GM12873 (cell line): ENCODE measurements around the gene IL12B.

Experiments used
- TF ChIP-seq, protein P1 (sequence below): IDR thresholded peaks from 2 replicates; pipeline ENCODE4 v1.5.1; 2012; ENCODE audit warnings: low read depth, mild to moderate bottlenecking, moderate library complexity, low read length, control low read depth; ENCODE audit not compliant: insufficient read depth; ENCODE audit errors: missing control alignments

Gene IL12B

DNA sequence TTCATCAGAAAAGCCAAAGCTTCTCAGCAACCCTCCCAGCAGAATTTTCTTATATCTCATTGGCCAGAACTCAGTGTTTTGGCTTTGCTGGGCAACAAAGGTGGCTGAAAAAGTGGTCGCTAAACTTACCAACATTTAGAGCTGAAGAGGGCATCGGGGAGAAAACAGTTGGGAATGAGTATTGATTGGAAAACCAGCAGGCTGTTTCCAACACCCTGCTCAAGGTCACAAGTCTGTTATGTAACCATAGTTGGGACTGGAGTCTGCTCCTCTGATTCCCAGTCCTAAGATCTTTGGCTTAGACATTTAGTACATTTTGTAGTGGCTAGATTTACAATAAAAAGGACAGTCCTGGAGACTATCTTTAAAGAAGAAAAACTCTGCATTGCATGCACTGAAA is 17.1 kb downstream of the IL12B start:
- TF ChIP-seq, protein P1, sequence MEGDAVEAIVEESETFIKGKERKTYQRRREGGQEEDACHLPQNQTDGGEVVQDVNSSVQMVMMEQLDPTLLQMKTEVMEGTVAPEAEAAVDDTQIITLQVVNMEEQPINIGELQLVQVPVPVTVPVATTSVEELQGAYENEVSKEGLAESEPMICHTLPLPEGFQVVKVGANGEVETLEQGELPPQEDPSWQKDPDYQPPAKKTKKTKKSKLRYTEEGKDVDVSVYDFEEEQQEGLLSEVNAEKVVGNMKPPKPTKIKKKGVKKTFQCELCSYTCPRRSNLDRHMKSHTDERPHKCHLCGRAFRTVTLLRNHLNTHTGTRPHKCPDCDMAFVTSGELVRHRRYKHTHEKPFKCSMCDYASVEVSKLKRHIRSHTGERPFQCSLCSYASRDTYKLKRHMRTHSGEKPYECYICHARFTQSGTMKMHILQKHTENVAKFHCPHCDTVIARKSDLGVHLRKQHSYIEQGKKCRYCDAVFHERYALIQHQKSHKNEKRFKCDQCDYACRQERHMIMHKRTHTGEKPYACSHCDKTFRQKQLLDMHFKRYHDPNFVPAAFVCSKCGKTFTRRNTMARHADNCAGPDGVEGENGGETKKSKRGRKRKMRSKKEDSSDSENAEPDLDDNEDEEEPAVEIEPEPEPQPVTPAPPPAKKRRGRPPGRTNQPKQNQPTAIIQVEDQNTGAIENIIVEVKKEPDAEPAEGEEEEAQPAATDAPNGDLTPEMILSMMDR, result no peak

DNA sequence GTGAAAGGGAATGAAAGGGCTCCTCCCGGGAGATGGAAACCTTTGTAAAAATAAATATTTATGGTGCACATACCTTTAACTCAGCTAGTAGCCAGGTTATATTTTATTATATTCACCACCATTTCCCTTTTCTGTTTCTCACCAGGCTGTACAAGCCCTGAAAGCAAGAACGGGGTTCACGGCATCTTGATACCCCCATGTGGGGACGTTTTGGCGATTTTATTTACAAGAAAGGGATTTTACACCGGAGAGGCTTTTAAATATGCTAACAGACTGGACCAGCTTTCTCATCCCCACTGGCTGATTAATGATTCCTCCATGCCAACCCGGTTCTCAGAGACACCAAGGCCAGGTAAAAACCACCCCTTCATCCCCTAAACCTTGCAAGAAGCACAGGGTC is 19.2 kb downstream of the IL12B start:
- TF ChIP-seq, protein P1, result no peak

DNA sequence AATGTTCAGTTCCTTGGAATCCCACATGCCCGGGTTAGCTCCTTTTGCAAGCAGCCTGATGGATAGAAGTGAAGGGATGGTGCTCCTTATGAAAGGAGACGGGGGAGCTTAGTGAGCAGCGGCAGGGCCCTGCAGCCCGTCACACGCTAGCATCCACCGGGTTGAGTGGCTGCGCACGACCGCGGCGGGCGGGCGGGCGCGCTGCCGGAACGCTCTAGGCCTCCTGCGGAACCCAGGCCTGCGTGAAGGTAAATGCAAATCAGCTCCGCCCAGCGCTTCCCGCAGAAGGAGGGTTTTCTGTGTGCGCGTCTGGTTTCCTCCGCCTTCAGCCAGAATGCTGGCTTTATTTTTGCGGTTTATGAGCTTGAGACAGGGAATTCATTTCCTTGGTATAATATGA is 19.8 kb downstream of the IL12B start:
- TF ChIP-seq, protein P1, result no peak

DNA sequence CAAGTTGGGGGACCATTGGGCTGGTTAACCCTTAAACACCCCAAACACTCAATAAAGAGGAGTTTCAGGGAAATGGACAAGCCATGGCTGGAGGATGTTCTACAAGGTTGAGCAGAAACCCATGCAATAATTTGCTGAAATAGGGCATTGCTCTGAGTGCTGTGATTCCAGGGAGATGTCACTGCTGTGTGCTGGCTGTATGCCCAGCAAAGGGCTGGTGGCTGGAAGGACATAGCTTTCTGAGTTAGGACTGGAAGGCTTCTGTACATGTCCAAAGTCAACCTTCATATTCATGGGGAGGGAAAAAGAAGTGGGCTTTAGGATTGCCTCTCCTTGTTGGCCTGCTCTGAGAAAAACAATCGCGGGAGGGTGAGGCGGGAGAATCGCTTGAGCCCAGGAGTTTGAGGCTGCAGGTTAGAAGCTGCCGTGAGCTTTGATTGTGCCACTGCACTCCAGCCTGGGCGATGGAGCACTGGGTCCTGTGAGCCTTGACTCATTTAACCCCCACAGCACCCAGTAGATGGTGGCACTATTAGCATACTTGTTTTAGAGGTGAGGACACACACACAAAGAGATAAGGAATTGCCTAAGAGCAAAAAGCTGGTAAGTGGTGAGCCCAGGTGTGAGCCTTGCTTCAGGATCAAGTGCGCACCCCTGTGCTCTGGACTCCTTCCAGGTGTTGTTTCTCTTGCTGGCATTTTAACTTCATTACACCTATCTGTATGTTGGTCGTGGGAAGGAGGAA is 20.4 kb downstream of the IL12B start:
- TF ChIP-seq, protein P1, result no peak

DNA sequence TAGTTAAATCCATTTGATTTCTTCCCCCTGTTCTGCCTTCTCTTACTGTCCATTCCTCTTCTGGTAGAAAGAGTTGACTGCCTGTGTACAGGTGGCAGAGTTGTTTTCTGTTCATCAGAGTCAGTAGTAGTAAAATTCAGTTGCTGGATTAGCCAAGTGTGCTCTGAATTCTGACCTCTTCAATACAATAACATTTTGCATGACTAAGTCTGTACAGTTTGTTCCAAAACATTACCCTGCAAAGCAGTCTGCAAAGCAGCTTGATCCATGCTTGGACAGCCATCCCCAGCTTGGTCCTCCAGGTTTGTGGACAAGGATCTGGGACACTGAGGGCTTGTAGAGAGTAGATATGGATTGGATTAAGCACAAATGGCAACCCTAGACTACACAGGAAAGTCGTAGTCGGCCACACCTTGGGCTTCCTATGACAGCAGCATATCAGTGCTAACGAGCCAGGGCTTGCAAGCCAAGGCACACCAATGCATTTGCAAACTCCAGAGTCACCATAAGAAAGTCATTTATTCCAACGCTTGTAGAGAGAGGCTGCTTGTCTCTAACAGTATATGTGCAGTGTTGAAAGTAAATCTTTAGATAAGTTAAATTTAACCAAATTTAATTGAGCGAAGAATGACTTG is 25.2 kb downstream of the IL12B start:
- TF ChIP-seq, protein P1, result no peak

DNA sequence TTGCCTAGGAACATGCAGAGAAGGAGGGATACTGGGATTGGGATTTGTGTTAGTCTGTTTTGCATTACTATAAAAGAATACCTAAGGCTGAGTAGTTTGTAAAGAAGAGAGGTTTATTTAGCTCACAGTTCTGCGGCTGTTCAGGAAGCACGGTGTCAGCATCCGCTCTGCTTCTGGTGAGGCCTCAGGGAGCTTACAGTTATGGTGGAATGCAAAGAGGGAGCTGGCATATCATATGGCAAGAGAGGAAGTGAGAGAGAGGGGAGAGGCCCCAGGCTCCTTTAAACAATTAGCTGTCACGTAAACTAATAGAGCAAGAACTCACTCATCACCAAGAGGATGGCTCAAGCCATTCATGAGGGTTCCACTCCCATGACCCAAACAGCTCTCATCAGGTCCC is 27.0 kb downstream of the IL12B start:
- TF ChIP-seq, protein P1, result no peak

DNA sequence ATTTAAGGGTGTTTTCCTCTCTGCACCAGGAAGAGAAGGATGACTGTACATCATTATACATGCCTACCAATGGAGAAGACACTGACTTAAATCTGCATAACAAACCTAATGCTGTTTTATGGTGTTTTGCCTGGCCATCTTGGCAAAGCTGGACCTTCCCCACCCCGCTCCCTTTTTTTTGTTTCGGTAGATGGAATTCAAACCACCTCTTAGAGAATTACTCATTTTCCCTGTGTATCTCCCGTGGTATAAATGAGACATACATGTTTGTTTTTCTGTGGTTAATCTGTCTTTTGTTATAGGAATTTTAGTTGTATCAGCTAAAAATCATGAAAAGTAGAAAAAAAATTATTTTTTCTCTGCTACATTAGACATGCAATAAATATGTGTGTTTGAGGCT is 28.8 kb downstream of the IL12B start:
- TF ChIP-seq, protein P1, result no peak
